ENCODE results near the gene GPRC5B.
A peak's percentile ranks its signal among the peaks of the same experiment; 100 is the strongest.

- TF ChIP-seq EZH2 (IDR thresholded peaks at IDR 0.05; ENCODE audit: low read length, missing control alignments) (no peak), CTCF (conservative IDR thresholded peaks at IDR 0.05 in 1 of 2, IDR thresholded peaks at IDR 0.05 in 1 of 2; ENCODE audit: low read depth in 1 of 2, low read length in 2 of 2) (peak; percentile 100)
Measured at GRCh38 chr16:19886073-19886941, 1.7 kb upstream of the GPRC5B start.
